Brain microvascular endothelial cell (primary cell): ENCODE results near the gene DIPK1C.

Experiments
- DNase-seq: peaks from one replicate; pipeline ENCODE4 v3.0.0-alpha.2; 2020
- H3K27ac ChIP-seq: fragments of 250-450 bp; sonication (Bioruptor Pico); 2 replicates; pipeline ENCODE4 v1.5.1; 2020; ENCODE audit warnings: mild to moderate bottlenecking, moderate library complexity
- H3K27me3 ChIP-seq: fragments of 250-450 bp; sonication (Bioruptor Pico); replicated peaks from 2 replicates; pipeline ENCODE4 v1.5.1; 2020; ENCODE audit warnings: mild to moderate bottlenecking
- H3K36me3 ChIP-seq: fragments of 250-450 bp; sonication (Bioruptor Pico); replicated peaks from 2 replicates; pipeline ENCODE4 v1.5.1; 2020; ENCODE audit warnings: mild to moderate bottlenecking
- H3K4me3 ChIP-seq: 2 replicates; pipeline ENCODE4 v1.5.1; 2011; ENCODE audit warnings: low read depth, mild to moderate bottlenecking, control low read depth, low read length, moderate library complexity
- CTCF ChIP-seq: IDR thresholded peaks from 2 replicates; pipeline ENCODE4 v1.5.1; 2011; ENCODE audit warnings: low read depth, mild to moderate bottlenecking, moderate library complexity, low read length, control low read depth, inconsistent platforms; ENCODE audit errors: missing control alignments
- in situ Hi-C: cut with HindIII; loops from 2 replicates; pipeline ENCODE4 v1.10.0; 2017; ENCODE audit warnings: low sequenced_read_pairs, low pct_ligation_motif_present

Gene DIPK1C

GRCh38 chr18:74489676-74490075 is 32.6 kb upstream of the DIPK1C start:
- Histone ChIP-seq H3K4me3 (no peak overlapping the region), H3K27me3 (no peaks in the 10 kb centered on the region), H3K27ac (no peak overlapping the region), H3K36me3 (no peaks in the 10 kb centered on the region)
- in situ Hi-C loops = no loop called here
- TF ChIP-seq CTCF = no peak
- DNase-seq = peak; percentile 19

- Histone ChIP-seq H3K36me3 (no peaks in the 10 kb centered on the region), H3K27ac (no peak overlapping the region), H3K4me3 (no peak overlapping the region), H3K27me3 (no peaks in the 10 kb centered on the region)
- in situ Hi-C loops = no loop called here
- TF ChIP-seq CTCF = no peak
- DNase-seq = no peak
Observed at GRCh38 chr18:74488864-74489263, 31.8 kb upstream of the DIPK1C start.

GRCh38 chr18:74488354-74488753 is 31.2 kb upstream of the DIPK1C start:
- no peak overlapping the region for H3K4me3 ChIP-seq
- H3K27ac ChIP-seq = no peak overlapping the region
- H3K27me3 ChIP-seq = no peaks in the 10 kb centered on the region
- H3K36me3 ChIP-seq = no peaks in the 10 kb centered on the region
- in situ Hi-C loops = no loop called here
- DNase-seq = no peak
- no peak for TF ChIP-seq CTCF

- Histone ChIP-seq H3K4me3 (no peak overlapping the region), H3K36me3 (no peaks in the 10 kb centered on the region), H3K27ac (no peak overlapping the region), H3K27me3 (no peaks in the 10 kb centered on the region)
- no peak for DNase-seq
- TF ChIP-seq CTCF = no peak
- in situ Hi-C loops = no loop called here
Observed at GRCh38 chr18:74486119-74486849, 29.2 kb upstream of the DIPK1C start.

- DNase-seq = no peak
- Histone ChIP-seq H3K4me3 (no peak overlapping the region), H3K27me3 (no peaks in the 10 kb centered on the region), H3K36me3 (no peaks in the 10 kb centered on the region), H3K27ac (no peak overlapping the region)
- in situ Hi-C loops = no loop called here
- no peak for TF ChIP-seq CTCF
Observed at GRCh38 chr18:74482697-74483096, 25.6 kb upstream of the DIPK1C start.

- Histone ChIP-seq H3K36me3 (no peaks in the 10 kb centered on the region), H3K27me3 (no peaks in the 10 kb centered on the region), H3K27ac (no peak overlapping the region), H3K4me3 (no peak overlapping the region)
- no peak for TF ChIP-seq CTCF
- in situ Hi-C loops = no loop called here
- no peak for DNase-seq
Observed at GRCh38 chr18:74480149-74480651, 23.1 kb upstream of the DIPK1C start.
